Fibroblast of skin of right quadriceps (primary cell): ENCODE data around the gene FOCAD.

Experiments used
- DNase-seq: peaks from one replicate; pipeline ENCODE4 v3.0.0-alpha.2; 2013

Gene FOCAD

DNA sequence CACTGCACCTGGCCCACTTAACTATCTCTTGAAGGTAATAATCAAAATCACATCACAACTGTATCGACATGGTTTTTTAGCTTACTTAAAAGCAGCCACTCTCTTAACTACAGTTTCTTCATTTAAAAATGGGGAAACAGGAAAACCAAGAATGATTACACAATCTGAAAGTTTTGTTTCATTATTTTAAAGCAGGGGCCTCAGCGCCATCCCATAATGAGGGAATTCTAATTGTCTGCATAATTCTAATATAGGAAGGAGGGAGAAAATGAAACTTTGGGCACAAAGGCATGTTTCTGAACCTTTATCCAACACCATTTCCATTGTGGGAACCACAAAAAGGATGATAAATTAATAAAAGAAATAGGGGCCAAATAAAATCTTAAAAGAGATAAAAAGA lies 339.8 kb downstream of the FOCAD start:
- no peak for DNase-seq

GRCh38 chr9:21027295-21027694 lies 343.2 kb downstream of the FOCAD start:
- DNase-seq, result peak; percentile 54

- peak; percentile 52 for DNase-seq
Measured at GRCh38 chr9:21028466-21028865, 344.4 kb downstream of the FOCAD start.

DNA sequence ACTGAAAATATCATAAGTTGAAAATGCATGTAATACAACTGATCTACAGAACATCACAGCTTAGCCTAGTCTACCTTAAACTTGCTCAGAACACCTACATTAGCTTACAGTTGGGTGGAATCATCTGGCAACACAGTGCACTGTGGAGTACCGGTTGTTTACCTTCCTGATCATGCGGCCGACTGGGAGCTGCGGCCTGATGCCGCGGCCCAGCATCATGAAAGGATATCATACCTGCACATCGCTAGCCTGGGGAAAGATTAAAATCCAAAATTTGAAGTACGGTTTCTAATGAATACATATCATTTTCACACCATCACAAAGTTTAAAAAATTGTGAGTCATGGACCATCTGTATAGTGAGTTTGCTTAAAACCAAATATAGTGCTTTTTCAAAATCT lies 345.6 kb downstream of the FOCAD start:
- DNase-seq, result no peak

GRCh38 chr9:21030389-21031035 lies 346.5 kb downstream of the FOCAD start:
- DNase-seq, result peak; percentile 63

GRCh38 chr9:21031091-21031807 lies 347.2 kb downstream of the FOCAD start, which contains the start of gene HACD4:
Gene HACD4, minus strand, starts transcription at chr9:21031640. Its CDS starts 50 bp downstream, at chr9:21031590.
- peak; percentile 44 for DNase-seq

GRCh38 chr9:21031808-21032183 lies 347.7 kb downstream of the FOCAD start:
- DNase-seq, result no peak

GRCh38 chr9:21037278-21037677 lies 353.2 kb downstream of the FOCAD start:
- DNase-seq, result no peak

GRCh38 chr9:21039302-21039701 lies 355.2 kb downstream of the FOCAD start:
- no peak for DNase-seq

GRCh38 chr9:21042466-21042865 lies 358.4 kb downstream of the FOCAD start:
- no peak for DNase-seq

DNA sequence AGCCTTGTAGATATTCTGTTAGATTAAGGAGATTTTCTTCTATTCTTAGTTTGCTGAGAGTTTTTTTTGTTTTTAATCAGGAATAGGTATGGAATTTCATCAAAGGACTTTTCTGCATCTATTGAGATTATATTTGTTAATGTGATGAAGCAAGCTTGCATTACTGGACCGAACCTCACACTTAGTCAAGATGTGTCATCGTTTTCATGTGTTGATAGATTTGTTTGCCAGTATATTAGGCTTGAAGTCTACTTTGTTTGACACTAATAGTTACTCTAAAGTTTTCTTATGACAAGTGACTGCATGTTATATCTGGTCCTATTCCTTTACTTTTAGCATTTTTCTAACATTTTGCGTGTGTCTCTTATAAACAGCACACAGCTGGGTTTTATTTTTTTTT lies 359.8 kb downstream of the FOCAD start:
- no peak for DNase-seq
